Measurements from ENCODE around the gene EFNA5.

The EFNA5 gene

DNA sequence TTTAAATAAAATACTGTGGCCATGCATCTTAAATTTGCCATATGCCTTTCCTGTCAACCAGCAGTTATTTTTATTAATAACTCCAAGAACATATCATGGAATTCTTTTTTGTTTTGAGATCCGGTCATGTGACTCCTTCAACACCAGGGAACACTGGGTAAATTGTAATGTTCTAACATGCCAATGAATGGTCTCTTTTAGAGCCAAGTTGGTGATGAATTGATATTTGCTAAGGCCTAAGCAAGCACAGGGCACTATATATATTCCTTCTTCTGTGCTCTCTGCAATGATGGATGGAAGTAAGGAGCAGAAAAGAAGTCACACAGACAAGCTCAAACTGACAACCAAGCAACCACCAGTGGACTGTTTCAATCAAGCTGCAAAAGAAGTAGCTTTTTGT is 124.0 kb downstream of the EFNA5 start:
- H3K36me3 ChIP-seq (ENCODE audit: control insufficient read depth, insufficient read depth, low read length) = no peaks in the 10 kb centered on the region
- no peaks in the 10 kb centered on the region for H3K9me3 ChIP-seq (ENCODE audit: control insufficient read depth, insufficient read depth, low read length)
- H3K27me3 ChIP-seq (ENCODE audit: control insufficient read depth, insufficient read depth, low read length) = no peaks in the 10 kb centered on the region
- H3K27ac ChIP-seq (ENCODE audit: low read length) = no peak overlapping the region
- WGBS (ENCODE audit: insufficient coverage, insufficient read length) = no CpG with 5 or more reads among the region's 1 CpG
- H3K4me3 ChIP-seq (ENCODE audit: low read length) = no peak overlapping the region
- no peak for DNase-seq (ENCODE audit: low read depth, low spot score)
- no peaks in the 10 kb centered on the region for H3K4me1 ChIP-seq (ENCODE audit: control insufficient read depth, insufficient read depth, low read length)

GRCh38 chr5:107545486-107545885 is 125.3 kb downstream of the EFNA5 start:
- Histone ChIP-seq H3K36me3 (ENCODE audit: control insufficient read depth, insufficient read depth, low read length) (no peaks in the 10 kb centered on the region), H3K9me3 (ENCODE audit: control insufficient read depth, insufficient read depth, low read length) (no peaks in the 10 kb centered on the region), H3K27me3 (ENCODE audit: control insufficient read depth, insufficient read depth, low read length) (no peaks in the 10 kb centered on the region), H3K4me1 (ENCODE audit: control insufficient read depth, insufficient read depth, low read length) (no peaks in the 10 kb centered on the region), H3K4me3 (ENCODE audit: low read length) (no peak overlapping the region), H3K27ac (ENCODE audit: low read length) (no peak overlapping the region)
- DNase-seq (ENCODE audit: low read depth, low spot score) = no peak
- WGBS (ENCODE audit: insufficient coverage, insufficient read length) = no CpG with 5 or more reads among the region's 4 CpGs

- WGBS (ENCODE audit: insufficient coverage, insufficient read length) = no CpG with 5 or more reads among the region's 6 CpGs
- Histone ChIP-seq H3K27ac (ENCODE audit: low read length) (no peak overlapping the region), H3K9me3 (ENCODE audit: control insufficient read depth, insufficient read depth, low read length) (no peaks in the 10 kb centered on the region), H3K36me3 (ENCODE audit: control insufficient read depth, insufficient read depth, low read length) (no peaks in the 10 kb centered on the region), H3K4me1 (ENCODE audit: control insufficient read depth, insufficient read depth, low read length) (no peaks in the 10 kb centered on the region), H3K4me3 (ENCODE audit: low read length) (no peak overlapping the region), H3K27me3 (ENCODE audit: control insufficient read depth, insufficient read depth, low read length) (no peaks in the 10 kb centered on the region)
- DNase-seq (ENCODE audit: low read depth, low spot score) = no peak
Observed at GRCh38 chr5:107544967-107545366, 125.8 kb downstream of the EFNA5 start.

- no peak for DNase-seq (ENCODE audit: low read depth, low spot score)
- no peak overlapping the region for H3K4me3 ChIP-seq (ENCODE audit: low read length)
- H3K27me3 ChIP-seq (ENCODE audit: control insufficient read depth, insufficient read depth, low read length) = no peaks in the 10 kb centered on the region
- H3K27ac ChIP-seq (ENCODE audit: low read length) = no peak overlapping the region
- no CpG with 5 or more reads among the region's 3 CpGs for WGBS (ENCODE audit: insufficient coverage, insufficient read length)
- H3K36me3 ChIP-seq (ENCODE audit: control insufficient read depth, insufficient read depth, low read length) = no peaks in the 10 kb centered on the region
- H3K4me1 ChIP-seq (ENCODE audit: control insufficient read depth, insufficient read depth, low read length) = no peaks in the 10 kb centered on the region
- H3K9me3 ChIP-seq (ENCODE audit: control insufficient read depth, insufficient read depth, low read length) = no peaks in the 10 kb centered on the region
Observed at GRCh38 chr5:107544476-107544875, 126.3 kb downstream of the EFNA5 start.

- DNase-seq (ENCODE audit: low read depth, low spot score) = no peak
- no peaks in the 10 kb centered on the region for H3K36me3 ChIP-seq (ENCODE audit: control insufficient read depth, insufficient read depth, low read length)
- no peaks in the 10 kb centered on the region for H3K9me3 ChIP-seq (ENCODE audit: control insufficient read depth, insufficient read depth, low read length)
- no peaks in the 10 kb centered on the region for H3K27me3 ChIP-seq (ENCODE audit: control insufficient read depth, insufficient read depth, low read length)
- no peak overlapping the region for H3K4me3 ChIP-seq (ENCODE audit: low read length)
- H3K27ac ChIP-seq (ENCODE audit: low read length) = no peak overlapping the region
- H3K4me1 ChIP-seq (ENCODE audit: control insufficient read depth, insufficient read depth, low read length) = no peaks in the 10 kb centered on the region
- no CpG with 5 or more reads among the region's 6 CpGs for WGBS (ENCODE audit: insufficient coverage, insufficient read length)
Observed at GRCh38 chr5:107543868-107544267, 126.9 kb downstream of the EFNA5 start.

DNA sequence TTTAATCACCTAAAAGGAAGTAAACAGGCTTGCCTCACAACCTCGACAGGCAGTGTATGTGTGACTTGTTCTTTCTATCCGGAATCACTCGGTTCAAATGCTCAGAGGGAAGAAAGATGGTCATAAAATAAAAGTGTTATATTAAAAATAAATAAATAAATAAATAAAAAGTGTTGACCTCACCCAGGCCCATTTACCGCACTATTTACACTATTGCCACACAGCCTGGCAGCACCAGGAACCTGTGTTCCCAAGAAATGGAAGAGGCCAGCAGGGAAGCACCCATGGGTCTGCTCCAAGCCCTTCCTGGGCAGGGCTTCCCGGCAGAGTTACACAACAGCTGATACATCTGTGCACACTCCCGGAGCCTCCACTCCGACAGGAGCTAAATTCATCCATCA is 127.9 kb downstream of the EFNA5 start:
- no peak for DNase-seq (ENCODE audit: low read depth, low spot score)
- Histone ChIP-seq H3K9me3 (ENCODE audit: control insufficient read depth, insufficient read depth, low read length) (no peaks in the 10 kb centered on the region), H3K4me3 (ENCODE audit: low read length) (no peak overlapping the region), H3K27me3 (ENCODE audit: control insufficient read depth, insufficient read depth, low read length) (no peaks in the 10 kb centered on the region), H3K36me3 (ENCODE audit: control insufficient read depth, insufficient read depth, low read length) (no peaks in the 10 kb centered on the region), H3K27ac (ENCODE audit: low read length) (no peak overlapping the region), H3K4me1 (ENCODE audit: control insufficient read depth, insufficient read depth, low read length) (no peaks in the 10 kb centered on the region)
- no CpG with 5 or more reads among the region's 7 CpGs for WGBS (ENCODE audit: insufficient coverage, insufficient read length)

- Histone ChIP-seq H3K4me3 (ENCODE audit: low read length) (no peak overlapping the region), H3K4me1 (ENCODE audit: control insufficient read depth, insufficient read depth, low read length) (no peaks in the 10 kb centered on the region), H3K27me3 (ENCODE audit: control insufficient read depth, insufficient read depth, low read length) (no peaks in the 10 kb centered on the region), H3K27ac (ENCODE audit: low read length) (no peak overlapping the region), H3K36me3 (ENCODE audit: control insufficient read depth, insufficient read depth, low read length) (no peaks in the 10 kb centered on the region), H3K9me3 (ENCODE audit: control insufficient read depth, insufficient read depth, low read length) (no peaks in the 10 kb centered on the region)
- WGBS (ENCODE audit: insufficient coverage, insufficient read length) = no CpG with 5 or more reads among the region's 4 CpGs
- DNase-seq (ENCODE audit: low read depth, low spot score) = no peak
Observed at GRCh38 chr5:107542428-107542827, 128.3 kb downstream of the EFNA5 start.

GRCh38 chr5:107541400-107541799 is 129.3 kb downstream of the EFNA5 start:
- no peak overlapping the region for H3K27ac ChIP-seq (ENCODE audit: low read length)
- no CpG with 5 or more reads among the region's 1 CpG for WGBS (ENCODE audit: insufficient coverage, insufficient read length)
- DNase-seq (ENCODE audit: low read depth, low spot score) = no peak

DNA sequence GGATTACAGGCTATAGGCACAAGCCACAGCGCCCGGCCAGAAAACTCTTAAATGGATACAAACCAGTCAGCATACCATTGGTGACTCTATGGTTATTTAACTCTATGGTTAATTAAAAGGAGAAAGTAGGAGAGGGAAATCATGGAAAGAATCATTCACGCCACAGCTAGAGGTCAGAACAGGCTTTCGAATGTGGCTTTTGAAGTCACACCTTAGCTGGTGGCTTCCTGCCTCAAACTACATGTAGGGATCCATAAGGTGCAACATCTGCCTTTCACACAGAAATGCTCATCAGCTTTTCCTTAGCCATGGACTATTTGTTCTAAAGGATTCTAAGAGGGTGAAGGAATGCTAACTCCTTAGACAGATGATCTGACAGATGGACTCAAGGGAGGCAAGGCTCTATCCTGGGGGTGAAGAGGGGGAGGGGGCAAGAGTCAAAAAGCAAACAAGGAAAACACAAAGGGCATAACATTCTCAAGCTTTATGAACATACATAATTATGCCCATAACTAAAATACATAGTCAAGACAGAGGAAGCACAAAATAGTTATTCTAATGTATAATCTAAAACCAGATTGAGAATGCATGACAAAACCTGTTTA is 130.9 kb downstream of the EFNA5 start:
- Histone ChIP-seq H3K27me3 (ENCODE audit: control insufficient read depth, insufficient read depth, low read length) (no peaks in the 10 kb centered on the region), H3K27ac (ENCODE audit: low read length) (no peak overlapping the region), H3K36me3 (ENCODE audit: control insufficient read depth, insufficient read depth, low read length) (no peaks in the 10 kb centered on the region), H3K9me3 (ENCODE audit: control insufficient read depth, insufficient read depth, low read length) (no peaks in the 10 kb centered on the region), H3K4me1 (ENCODE audit: control insufficient read depth, insufficient read depth, low read length) (peaks cover 1% of the 10 kb centered on the region; the same call in 1 of the 2 replicates), H3K4me3 (ENCODE audit: low read length) (no peak overlapping the region)
- WGBS (ENCODE audit: insufficient coverage, insufficient read length) = no CpG with 5 or more reads among the region's 4 CpGs
- DNase-seq (ENCODE audit: low read depth, low spot score) = no peak

More at GRCh38 chr5:107541400-107541799, 129.3 kb downstream of the EFNA5 start:
- Histone ChIP-seq H3K4me1 (ENCODE audit: control insufficient read depth, insufficient read depth, low read length) (no peaks in the 10 kb centered on the region), H3K36me3 (ENCODE audit: control insufficient read depth, insufficient read depth, low read length) (no peaks in the 10 kb centered on the region), H3K4me3 (ENCODE audit: low read length) (no peak overlapping the region), H3K9me3 (ENCODE audit: control insufficient read depth, insufficient read depth, low read length) (no peaks in the 10 kb centered on the region), H3K27me3 (ENCODE audit: control insufficient read depth, insufficient read depth, low read length) (no peaks in the 10 kb centered on the region)

DNA sequence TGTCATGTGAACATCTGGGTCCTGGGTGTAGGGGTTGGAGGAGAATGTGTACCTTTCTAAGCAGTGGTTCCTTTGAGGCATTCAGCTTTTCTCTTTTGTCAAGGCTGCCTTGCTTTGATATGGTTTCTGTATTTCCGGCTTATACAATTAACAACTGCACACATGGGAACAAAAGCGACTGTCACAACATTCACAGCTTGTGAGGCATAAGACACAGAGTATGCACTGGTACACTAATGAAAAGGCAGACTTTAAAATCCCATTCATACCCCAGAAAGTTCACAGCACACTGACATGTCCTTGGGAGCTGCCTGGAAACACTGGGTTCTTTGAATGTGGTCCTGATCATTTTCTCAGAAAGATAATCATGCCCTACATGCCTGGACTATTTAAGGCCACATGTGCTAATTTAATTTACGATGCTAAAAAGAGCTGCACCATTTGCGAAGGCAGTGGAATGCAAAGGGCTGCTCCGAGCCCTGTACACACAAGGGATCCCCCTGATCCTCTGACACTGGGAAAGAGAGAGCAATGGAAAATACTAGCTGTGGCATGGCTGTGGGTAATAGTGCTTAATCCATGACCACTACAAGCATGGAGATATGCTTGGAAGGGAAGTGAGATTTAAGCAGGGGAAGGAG is 131.8 kb downstream of the EFNA5 start:
- WGBS (ENCODE audit: insufficient coverage, insufficient read length) = no CpG with 5 or more reads among the region's 5 CpGs

GRCh38 chr5:107538331-107538730 is 132.4 kb downstream of the EFNA5 start:
- no peaks in the 10 kb centered on the region for H3K9me3 ChIP-seq (ENCODE audit: control insufficient read depth, insufficient read depth, low read length)
- H3K36me3 ChIP-seq (ENCODE audit: control insufficient read depth, insufficient read depth, low read length) = no peaks in the 10 kb centered on the region
- peaks cover 1% of the 10 kb centered on the region; the same call in 1 of the 2 replicates for H3K4me1 ChIP-seq (ENCODE audit: control insufficient read depth, insufficient read depth, low read length)
- no peak overlapping the region for H3K27ac ChIP-seq (ENCODE audit: low read length)
- no peaks in the 10 kb centered on the region for H3K27me3 ChIP-seq (ENCODE audit: control insufficient read depth, insufficient read depth, low read length)
- no peak overlapping the region for H3K4me3 ChIP-seq (ENCODE audit: low read length)
- DNase-seq (ENCODE audit: low read depth, low spot score) = no peak

More for the DNA sequence above, 131.8 kb downstream of the EFNA5 start:
- no peaks in the 10 kb centered on the region for H3K36me3 ChIP-seq (ENCODE audit: control insufficient read depth, insufficient read depth, low read length)
- H3K9me3 ChIP-seq (ENCODE audit: control insufficient read depth, insufficient read depth, low read length) = no peaks in the 10 kb centered on the region
- H3K27me3 ChIP-seq (ENCODE audit: control insufficient read depth, insufficient read depth, low read length) = no peaks in the 10 kb centered on the region
- H3K4me1 ChIP-seq (ENCODE audit: control insufficient read depth, insufficient read depth, low read length) = peaks cover 1% of the 10 kb centered on the region; the same call in 1 of the 2 replicates
- DNase-seq (ENCODE audit: low read depth, low spot score) = no peak
- H3K27ac ChIP-seq (ENCODE audit: low read length) = no peak overlapping the region
- H3K4me3 ChIP-seq (ENCODE audit: low read length) = no peak overlapping the region
